NK-92 (cell line): Measurements from ENCODE around the gene MAP4K2.

Source experiments
- DNase-seq: peaks from one replicate; lab custom pipeline; 2025; ENCODE audit not compliant: unreplicated experiment; lab: John Stamatoyannopoulos, UW

The MAP4K2 gene

GRCh38 chr11:64742087-64742888, 60.7 kb downstream of the MAP4K2 start:
- DNase-seq, result no peak

DNA sequence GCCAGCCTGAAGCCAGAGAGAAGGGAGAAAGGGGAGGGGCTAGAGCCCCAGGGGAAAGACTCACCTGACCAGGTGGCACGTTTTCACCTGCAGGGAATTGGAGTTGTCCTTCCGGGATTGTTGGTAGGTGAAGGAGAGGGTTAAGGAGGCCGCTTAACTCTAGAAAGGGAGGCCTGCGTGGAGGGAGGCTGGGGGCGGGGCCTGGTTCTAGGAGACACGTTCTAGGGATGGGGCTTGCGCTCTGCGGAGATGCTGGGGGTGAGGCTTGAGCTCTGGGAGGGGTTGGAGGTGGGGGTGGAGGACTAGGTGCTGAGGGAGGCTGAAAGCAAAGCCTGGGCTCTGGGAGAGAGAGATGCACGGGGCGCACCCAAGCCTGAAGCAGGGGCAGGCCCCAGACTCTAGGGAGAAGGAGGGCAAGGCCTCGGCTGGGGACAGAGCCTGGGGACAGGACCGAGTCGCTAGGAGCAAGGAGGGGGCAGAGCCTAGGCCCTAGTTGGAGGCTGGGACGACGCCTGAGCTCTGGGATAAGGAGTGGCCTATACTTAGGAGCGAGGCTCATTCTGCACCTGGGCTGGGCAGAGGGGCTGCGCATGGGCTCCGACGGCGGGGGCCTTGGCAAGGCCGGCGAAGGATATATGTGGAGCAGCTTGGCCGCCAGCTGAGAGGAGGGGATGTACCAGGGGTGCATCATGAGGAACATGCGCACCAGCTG, 61.5 kb downstream of the MAP4K2 start:
- DNase-seq, result no peak

DNA sequence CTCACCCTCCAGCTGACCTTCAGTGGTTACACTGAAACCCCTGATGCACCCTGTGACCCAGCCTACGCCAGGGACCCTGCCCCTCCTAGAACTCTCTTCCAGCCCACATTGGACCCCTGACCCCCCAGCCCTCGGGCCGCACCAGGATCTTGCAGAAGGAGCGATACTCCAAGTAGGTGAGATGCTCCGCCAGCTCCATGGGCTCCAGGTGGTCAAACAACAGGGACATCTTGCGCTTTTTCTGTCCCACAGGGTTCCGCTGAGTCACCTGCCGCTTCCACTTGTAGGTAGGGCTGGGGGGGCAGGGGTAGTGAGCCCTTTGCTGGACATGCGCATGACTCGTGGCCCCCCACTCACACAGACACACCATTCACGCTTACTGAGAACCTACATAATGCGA, 63.1 kb downstream of the MAP4K2 start:
- no peak for DNase-seq

DNA sequence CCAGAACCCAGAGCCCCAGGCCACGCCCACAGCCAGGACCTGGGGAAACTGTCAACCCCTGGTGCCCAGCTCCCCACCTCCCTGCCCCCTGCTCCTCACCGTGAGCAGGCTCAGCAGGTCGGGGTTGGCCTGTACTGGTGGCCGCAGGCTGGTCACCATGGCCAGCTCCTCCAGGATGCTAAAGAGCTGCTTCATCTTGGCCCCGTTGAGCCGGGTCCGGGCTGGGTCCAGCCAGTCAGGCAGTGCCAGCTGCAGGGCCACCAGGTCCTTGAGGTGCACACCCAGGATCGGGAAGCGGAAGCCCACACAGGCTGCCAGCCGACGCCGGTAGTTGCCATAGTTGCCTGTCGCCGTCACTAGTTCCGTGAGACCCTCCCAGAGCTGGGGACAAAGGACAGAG, 66.4 kb downstream of the MAP4K2 start:
- DNase-seq, result no peak

- no peak for DNase-seq
Observed at GRCh38 chr11:64735725-64736259, 67.2 kb downstream of the MAP4K2 start.
